OCI-M2 (cell line): Measurements from ENCODE around the gene CEACAM19.
A peak's percentile ranks its signal among the peaks of the same experiment; 100 is the strongest.
"Not testable (repeated sequence)": the region's sequence is repeated elsewhere in the genome, so short reads cannot be mapped to it uniquely, and the experiment has no call there.

Experiments used
- DNase-seq: peaks from one replicate; lab custom pipeline; 2025; ENCODE audit not compliant: unreplicated experiment; lab: John Stamatoyannopoulos, UW

CEACAM19 gene

DNA sequence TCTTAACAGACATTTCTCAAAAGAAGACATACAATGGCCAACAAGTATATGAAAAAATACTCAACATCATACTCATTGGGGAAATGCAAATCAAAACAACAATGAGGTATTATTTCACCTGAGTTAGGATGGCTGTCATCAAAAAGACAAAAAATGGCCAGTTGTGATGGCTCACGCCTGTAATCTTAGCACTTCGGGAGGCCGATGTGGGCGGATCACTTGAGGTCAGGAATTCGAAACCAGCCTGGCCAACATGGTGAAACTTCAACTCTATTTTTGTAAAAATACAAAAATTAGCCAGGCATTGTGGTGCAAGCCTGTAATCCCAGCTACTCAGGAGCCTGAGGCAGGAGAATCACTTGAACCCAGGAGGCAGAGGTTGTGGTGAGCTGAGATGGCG lies 49.7 kb downstream of the CEACAM19 start:
- DNase-seq: no peak

DNA sequence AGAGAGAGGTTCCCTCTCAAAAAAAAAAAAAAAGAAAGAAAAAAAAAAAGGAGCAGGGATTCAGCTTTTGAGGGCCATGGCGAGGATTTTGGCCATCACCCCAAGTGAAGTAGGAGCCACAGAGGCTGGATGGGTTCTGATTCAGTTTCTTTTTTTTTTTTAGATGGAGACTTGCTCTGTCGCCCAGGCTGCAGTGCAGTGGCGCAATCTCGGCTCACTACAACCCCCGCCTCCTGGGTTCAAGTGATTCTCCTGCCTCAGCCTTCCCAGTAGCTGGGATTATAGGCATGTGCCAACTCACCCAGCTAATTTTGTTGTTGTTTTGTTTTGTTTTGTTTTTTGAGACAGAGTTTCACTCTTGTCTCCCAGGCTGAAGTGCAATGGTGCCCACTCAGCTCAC lies 50.1 kb downstream of the CEACAM19 start:
- DNase-seq: not testable (repeated sequence)

DNA sequence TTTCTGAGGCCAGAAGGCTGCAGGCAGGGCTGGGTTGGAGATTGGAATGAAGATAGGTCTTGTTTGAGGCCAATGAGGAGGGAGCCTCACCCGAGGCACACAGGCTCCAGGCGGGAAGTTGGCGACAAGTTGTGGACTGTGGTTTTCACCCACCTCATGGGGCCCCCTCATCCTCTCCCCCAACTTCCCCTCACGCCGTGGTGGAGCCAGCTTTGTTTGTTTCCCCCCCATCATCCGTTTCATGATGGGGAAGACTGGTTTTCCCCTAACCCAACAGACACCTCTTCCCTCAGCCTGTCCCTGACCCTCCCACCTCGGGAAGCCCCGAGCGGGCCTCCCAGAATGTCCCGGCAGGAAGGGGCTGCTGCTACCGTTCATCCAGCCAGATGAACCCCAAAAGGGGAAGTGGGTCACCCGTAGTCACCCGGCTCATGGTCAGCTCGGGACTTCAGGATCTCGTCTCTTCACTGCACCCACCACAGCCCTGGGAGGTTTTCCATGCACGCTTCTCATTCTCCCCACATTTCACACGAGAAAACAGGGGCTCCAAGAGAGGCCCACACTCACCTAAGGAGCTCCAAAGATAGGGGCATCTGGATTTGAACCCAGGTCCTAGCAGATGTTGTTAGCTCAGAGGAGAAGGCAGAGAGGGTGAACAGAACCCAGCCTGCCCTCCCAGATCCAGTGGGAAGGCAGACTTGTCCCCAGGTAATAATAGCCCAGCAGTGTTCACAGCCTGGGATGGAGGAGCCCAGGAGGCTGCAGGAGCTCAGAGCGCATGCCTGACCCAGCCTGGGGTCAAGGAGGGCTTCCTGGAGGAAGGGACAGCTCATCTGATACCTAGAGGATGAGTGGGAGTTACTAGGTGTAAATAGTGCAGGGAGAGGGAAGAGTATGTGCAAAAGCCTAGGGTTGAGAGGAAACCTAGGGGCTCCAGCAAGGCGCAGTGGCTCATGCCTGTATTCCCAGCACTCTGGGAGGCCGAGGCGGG lies 51.1 kb downstream of the CEACAM19 start:
- no peak for DNase-seq

DNA sequence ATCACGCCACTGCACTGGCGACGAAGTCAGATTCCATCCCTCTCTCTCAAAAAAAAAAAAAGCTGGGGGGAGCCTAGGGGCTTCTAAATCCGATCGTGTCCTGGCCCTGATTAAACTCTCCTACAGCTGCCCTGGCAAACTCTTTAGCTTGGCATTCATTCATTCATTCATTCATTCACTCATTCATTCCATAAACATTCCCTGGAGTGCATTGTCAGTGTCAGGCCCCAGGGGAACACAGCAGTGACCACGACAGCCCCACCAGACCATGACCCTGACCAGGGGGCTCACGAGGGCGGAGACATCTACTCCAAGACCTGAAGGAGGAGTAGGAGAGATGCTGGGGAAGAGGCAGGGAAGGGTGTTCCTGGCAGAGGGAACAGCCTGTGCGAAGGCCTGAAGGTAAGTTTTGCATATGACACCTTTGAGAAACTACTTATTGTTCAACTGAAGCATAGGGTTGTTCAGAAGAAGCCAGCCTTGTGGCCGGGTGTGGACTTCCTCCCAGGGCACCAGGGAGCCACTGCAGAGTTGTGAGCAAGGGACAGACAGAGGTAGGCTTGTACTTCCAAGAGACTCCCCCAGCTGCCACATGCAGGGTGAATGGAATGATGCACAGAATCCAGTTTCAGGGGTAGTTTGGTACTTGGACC lies 52.1 kb downstream of the CEACAM19 start:
- no peak for DNase-seq

DNA sequence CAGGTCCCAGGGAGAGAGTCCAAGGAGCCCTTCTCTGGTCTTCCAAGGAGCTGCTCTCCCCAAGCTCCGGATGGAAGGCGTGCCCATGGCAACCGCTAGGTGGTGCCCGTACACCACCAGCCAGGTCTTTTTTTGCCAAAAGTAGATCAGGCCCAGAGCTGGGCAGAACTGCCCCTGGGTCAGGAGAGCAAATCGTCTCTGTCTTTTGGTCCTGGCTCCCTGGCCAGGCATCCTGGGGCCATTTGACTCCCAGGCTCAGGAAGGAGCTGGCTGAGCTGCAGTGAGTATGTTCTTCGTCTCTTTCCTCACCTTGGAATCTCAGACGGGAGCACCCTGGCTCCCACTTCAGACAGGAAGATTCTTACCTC lies 52.7 kb downstream of the CEACAM19 start:
- DNase-seq: peak; percentile 34

DNA sequence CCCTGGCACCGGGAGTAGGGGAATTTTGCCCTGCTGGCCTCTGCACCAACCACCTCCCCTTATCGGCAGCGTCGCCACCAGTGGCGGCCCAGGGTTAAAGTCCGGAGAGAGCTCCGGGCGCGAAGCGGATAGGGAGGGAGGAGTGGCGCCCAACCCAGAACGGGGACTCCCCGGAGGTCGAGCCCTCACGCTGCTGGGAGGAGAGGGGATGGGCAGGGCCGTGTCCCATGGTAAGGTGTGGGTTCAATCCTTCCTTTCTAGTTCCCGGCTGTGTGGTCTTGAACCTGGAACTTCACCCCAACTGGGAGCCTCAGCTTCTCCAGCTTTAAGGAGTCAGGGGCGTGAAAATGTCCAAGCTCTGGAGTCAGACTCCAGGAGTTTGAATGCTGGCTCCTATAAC lies 54.0 kb downstream of the CEACAM19 start:
- no peak for DNase-seq

DNA sequence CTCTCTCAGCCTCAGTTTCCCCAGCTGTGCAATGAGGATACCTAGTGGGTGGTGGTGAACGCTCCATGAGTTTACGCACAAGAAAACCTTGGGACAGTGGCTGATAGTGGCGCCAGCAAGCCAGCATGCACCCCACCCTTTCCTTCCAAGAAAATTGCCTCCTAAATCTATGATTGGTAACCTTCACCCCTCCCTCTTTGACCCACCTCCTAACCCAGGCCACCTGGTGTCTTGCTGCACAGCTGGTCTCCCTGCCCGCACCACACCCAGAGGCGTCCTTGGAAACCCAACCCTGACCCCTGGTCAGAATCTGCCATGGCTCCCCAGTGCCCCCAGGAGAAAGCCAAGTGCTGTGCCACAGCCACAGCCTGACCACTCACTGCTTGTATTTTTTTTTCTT lies 54.4 kb downstream of the CEACAM19 start:
- DNase-seq: no peak

DNA sequence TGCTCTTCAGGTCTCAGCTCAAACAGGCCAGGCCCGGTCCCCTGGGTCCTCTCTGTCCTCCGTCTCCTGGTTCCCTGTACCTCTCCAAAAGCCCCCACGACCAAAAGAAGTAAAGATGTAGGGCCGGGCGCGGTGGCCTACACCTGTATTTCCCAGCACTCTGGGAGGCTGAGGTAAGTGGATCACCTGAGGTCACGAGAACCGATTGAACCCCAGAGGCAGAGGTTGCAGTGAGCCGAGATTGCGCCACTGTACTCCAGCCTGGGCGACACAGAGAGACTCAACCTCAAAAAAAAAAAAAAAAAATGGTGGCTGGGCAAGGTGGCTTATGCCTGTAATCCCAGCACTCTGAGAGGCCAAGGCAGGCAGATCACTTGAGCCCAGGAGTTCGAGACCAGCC lies 55.2 kb downstream of the CEACAM19 start:
- DNase-seq: no peak

DNA sequence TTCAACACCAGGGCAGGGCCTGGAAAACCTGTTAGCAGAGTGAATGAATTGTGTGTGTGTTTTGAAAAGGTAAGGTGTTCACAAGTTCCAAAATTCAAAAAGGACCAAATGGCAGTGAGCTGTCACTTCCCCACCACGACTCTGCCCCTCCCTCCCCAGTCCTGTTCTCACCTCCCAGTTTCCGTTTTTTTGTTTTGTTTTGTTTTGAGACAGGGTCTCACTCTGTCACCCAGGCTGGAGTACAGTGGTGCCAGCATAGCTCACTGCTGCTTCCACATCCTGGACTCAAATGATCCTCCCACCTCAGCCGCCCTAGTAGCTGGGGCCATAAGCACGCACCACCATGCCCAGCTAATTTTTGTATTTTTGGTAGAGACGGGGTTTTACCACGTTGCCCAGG lies 56.9 kb downstream of the CEACAM19 start:
- DNase-seq: no peak

DNA sequence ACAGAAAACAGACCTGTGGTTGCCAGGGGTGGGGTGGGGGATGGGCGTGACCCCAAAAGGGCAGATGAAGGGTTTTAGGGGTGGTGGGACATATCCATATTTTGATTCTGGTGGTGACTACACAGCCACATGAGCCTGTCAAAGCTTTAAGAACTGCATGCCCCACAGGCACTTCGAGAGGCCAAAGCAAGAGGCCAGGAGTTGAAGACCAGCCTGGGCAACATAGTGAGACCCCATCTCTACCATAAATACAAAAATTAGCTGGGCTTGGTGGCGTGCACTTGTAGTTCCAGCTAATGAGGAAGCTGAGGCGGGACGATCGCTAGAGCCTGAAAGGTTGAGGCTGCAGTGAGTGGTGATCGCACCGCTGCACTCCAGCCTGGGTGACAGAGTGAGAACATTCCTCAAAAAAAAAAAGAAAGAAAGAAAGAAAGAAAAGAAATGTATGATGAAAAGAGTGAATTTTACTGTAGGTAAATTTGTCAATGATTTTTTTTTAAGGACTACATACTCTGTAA lies 58.3 kb downstream of the CEACAM19 start:
- DNase-seq: no peak

DNA sequence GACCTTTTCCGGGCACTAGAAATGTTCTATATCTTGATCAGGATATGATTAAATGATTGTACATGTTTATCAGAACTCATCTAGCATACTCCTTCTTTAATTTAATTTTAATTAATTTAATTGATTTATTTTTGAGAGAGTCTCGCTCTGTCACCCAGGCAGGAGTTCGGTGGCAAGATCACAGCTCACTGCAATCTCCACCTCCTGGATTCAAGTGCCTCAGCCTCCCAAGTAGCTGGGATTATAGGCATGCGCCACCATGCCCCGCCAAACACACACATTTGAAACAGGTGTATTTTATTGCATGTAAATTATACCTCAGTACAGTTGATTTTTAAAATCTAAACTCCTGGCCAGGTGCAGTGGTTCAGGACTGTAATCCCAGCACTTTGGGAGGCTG lies 59.8 kb downstream of the CEACAM19 start:
- DNase-seq: no peak

DNA sequence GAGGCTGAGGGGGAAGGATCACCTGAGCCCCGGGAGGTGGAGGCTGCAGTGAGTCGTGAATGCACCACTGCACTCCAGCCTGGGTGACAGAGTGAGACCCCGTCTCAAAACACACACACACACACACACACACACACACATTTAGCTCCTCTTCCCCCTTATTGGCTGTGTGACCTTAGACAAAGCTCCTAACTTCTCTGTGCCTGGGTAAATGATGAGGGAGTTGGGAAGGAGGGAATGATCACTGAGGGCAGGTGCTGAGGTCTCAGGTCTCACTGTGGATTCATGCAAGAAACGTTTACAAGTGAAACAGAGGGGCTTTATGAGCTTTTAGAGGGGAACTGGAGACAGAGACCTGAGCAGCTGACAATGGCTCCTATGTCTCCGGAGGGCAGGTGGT lies 60.3 kb downstream of the CEACAM19 start:
- DNase-seq: no peak

DNA sequence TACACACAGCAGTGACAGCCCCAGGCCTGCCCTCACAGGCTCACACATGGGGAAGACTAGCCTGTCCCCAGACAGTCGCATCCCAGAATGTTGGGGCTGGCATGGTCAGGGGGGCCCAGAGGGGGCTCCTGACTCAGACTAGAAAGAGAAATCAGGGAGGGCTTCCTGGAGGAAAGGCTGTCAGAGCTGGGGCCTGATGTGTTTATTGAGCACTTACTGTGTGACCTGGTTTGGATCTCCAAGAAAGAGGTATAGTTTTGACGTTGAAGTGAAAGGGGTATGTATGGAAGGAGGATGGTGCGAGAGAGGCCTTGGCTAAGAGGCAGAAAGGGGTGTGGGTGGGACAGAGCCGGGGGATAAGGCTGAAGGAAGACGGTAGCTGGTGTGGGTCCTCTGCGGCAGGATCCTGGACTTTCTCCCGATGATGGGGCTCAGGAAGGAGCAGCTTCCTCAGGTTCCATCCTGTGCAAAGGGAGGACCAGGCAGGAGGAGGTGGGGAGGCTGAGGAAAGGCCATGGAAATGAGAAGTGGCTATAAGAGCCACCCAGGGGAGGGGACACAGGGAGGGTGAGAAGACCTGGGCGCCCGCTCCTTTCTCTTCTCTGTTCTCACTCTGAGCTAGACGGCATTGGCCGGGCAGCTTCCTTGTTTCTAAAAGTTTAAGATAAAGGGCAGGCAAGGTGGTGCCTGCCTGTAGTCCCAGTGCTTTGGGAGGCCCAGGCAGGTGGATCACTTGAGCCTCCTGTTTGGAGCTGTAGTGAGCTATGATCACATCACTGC lies 61.1 kb downstream of the CEACAM19 start:
- no peak for DNase-seq
